Mononuclear cell (primary cell): ENCODE results near the gene C10orf120. TPM values are rescaled to one million over a fixed set of nuclear protein-coding genes. Genes with fewer than 3 reads are reported as not detected.

Experiments used
- H3K27me3 ChIP-seq: 2 replicates; pipeline ENCODE4 v1.6.0; 2011; ENCODE audit warnings: low read length, control low read depth; ENCODE audit not compliant: insufficient read depth
- H3K4me1 ChIP-seq: 2 replicates; pipeline ENCODE4 v1.5.1; 2011; ENCODE audit warnings: mild to moderate bottlenecking, low read length, control low read depth; ENCODE audit not compliant: insufficient read depth
- H3K4me3 ChIP-seq: 2 replicates; pipeline ENCODE4 v1.5.1; 2011; ENCODE audit warnings: mild to moderate bottlenecking, low read length, moderate library complexity
- H3K9me3 ChIP-seq: 2 replicates; pipeline ENCODE4 v1.5.1; 2011; ENCODE audit warnings: low read depth, mild to moderate bottlenecking, control low read depth, low read length
- total RNA-seq: library from RNA; depleted of rRNA; stranded (reverse); fragments of >200 nt; gene quantifications from one replicate; pipeline ENCODE4 v1.2.3, GENCODE V29; 2012

Gene C10orf120
- total RNA-seq, result not detected

- Histone ChIP-seq H3K9me3 (no peaks in the 10 kb centered on the region), H3K27me3 (no peaks in the 10 kb centered on the region), H3K4me1 (no peaks in the 10 kb centered on the region), H3K4me3 (no peak within 1 kb of the TSS)
These were observed at the start of gene C10orf120 for GRCh38 chr10:122699796-122700455. Gene C10orf120, minus strand, starts transcription at chr10:122699846. Its CDS starts 56 bp downstream, at chr10:122699790.

GRCh38 chr10:122748496-122748895 is 48.9 kb upstream of the C10orf120 start:
- no peaks in the 10 kb centered on the region for H3K9me3 ChIP-seq
- H3K27me3 ChIP-seq, result no peaks in the 10 kb centered on the region
- no peaks in the 10 kb centered on the region for H3K4me1 ChIP-seq
- H3K4me3 ChIP-seq, result no peak overlapping the region

- Histone ChIP-seq H3K27me3 (no peaks in the 10 kb centered on the region), H3K9me3 (no peaks in the 10 kb centered on the region), H3K4me3 (no peak overlapping the region), H3K4me1 (no peaks in the 10 kb centered on the region)
These were observed 46.8 kb upstream of the C10orf120 start for GRCh38 chr10:122746408-122746807.

GRCh38 chr10:122744257-122744656 is 44.6 kb upstream of the C10orf120 start:
- Histone ChIP-seq H3K4me1 (no peaks in the 10 kb centered on the region), H3K4me3 (no peak overlapping the region), H3K9me3 (no peaks in the 10 kb centered on the region), H3K27me3 (no peaks in the 10 kb centered on the region)

- no peaks in the 10 kb centered on the region for H3K9me3 ChIP-seq
- H3K4me1 ChIP-seq, result no peaks in the 10 kb centered on the region
- H3K27me3 ChIP-seq, result no peaks in the 10 kb centered on the region
- no peak overlapping the region for H3K4me3 ChIP-seq
These were observed 41.0 kb upstream of the C10orf120 start for GRCh38 chr10:122740640-122741039.

- no peaks in the 10 kb centered on the region for H3K4me1 ChIP-seq
- no peak overlapping the region for H3K4me3 ChIP-seq
- no peaks in the 10 kb centered on the region for H3K27me3 ChIP-seq
- no peaks in the 10 kb centered on the region for H3K9me3 ChIP-seq
These were observed 38.4 kb upstream of the C10orf120 start for GRCh38 chr10:122738031-122738430.

GRCh38 chr10:122733931-122734665 is 34.5 kb upstream of the C10orf120 start:
- Histone ChIP-seq H3K9me3 (no peaks in the 10 kb centered on the region), H3K27me3 (no peaks in the 10 kb centered on the region), H3K4me3 (no peak overlapping the region)

GRCh38 chr10:122733443-122733842 is 33.8 kb upstream of the C10orf120 start:
- Histone ChIP-seq H3K4me1 (no peaks in the 10 kb centered on the region), H3K4me3 (no peak overlapping the region), H3K9me3 (no peaks in the 10 kb centered on the region), H3K27me3 (no peaks in the 10 kb centered on the region)

More at GRCh38 chr10:122733931-122734665, 34.5 kb upstream of the C10orf120 start:
- H3K4me1 ChIP-seq, result no peaks in the 10 kb centered on the region

- no peak overlapping the region for H3K4me3 ChIP-seq
- no peaks in the 10 kb centered on the region for H3K4me1 ChIP-seq
- no peaks in the 10 kb centered on the region for H3K27me3 ChIP-seq
These were observed 30.6 kb upstream of the C10orf120 start for GRCh38 chr10:122730238-122730637.

GRCh38 chr10:122729126-122729525 is 29.5 kb upstream of the C10orf120 start:
- Histone ChIP-seq H3K9me3 (no peaks in the 10 kb centered on the region), H3K4me1 (no peaks in the 10 kb centered on the region), H3K4me3 (no peak overlapping the region), H3K27me3 (no peaks in the 10 kb centered on the region)

More at GRCh38 chr10:122730238-122730637, 30.6 kb upstream of the C10orf120 start:
- no peaks in the 10 kb centered on the region for H3K9me3 ChIP-seq

- Histone ChIP-seq H3K27me3 (no peaks in the 10 kb centered on the region), H3K4me1 (no peaks in the 10 kb centered on the region), H3K4me3 (no peak overlapping the region), H3K9me3 (no peaks in the 10 kb centered on the region)
These were observed 27.8 kb upstream of the C10orf120 start for GRCh38 chr10:122727426-122727825.

GRCh38 chr10:122725768-122726167 is 26.1 kb upstream of the C10orf120 start:
- Histone ChIP-seq H3K27me3 (no peaks in the 10 kb centered on the region), H3K9me3 (no peaks in the 10 kb centered on the region), H3K4me1 (no peaks in the 10 kb centered on the region), H3K4me3 (no peak overlapping the region)

- H3K4me3 ChIP-seq, result no peak overlapping the region
- no peaks in the 10 kb centered on the region for H3K27me3 ChIP-seq
- no peaks in the 10 kb centered on the region for H3K4me1 ChIP-seq
- no peaks in the 10 kb centered on the region for H3K9me3 ChIP-seq
These were observed 25.4 kb upstream of the C10orf120 start for GRCh38 chr10:122725006-122725405.

GRCh38 chr10:122721111-122721510 is 21.5 kb upstream of the C10orf120 start:
- no peaks in the 10 kb centered on the region for H3K9me3 ChIP-seq
- H3K4me1 ChIP-seq, result no peaks in the 10 kb centered on the region
- no peak overlapping the region for H3K4me3 ChIP-seq
- peaks cover 3% of the 10 kb centered on the region for H3K27me3 ChIP-seq

- Histone ChIP-seq H3K9me3 (no peaks in the 10 kb centered on the region), H3K4me1 (no peaks in the 10 kb centered on the region), H3K4me3 (no peak overlapping the region), H3K27me3 (peaks cover 9% of the 10 kb centered on the region)
These were observed 16.4 kb upstream of the C10orf120 start for GRCh38 chr10:122716025-122716424.

- H3K27me3 ChIP-seq, result peaks cover 9% of the 10 kb centered on the region
- no peaks in the 10 kb centered on the region for H3K9me3 ChIP-seq
- no peak overlapping the region for H3K4me3 ChIP-seq
- no peaks in the 10 kb centered on the region for H3K4me1 ChIP-seq
These were observed 15.9 kb upstream of the C10orf120 start for GRCh38 chr10:122715576-122715975.
